ENCODE data around the gene ULK3.

ULK3 gene

DNA sequence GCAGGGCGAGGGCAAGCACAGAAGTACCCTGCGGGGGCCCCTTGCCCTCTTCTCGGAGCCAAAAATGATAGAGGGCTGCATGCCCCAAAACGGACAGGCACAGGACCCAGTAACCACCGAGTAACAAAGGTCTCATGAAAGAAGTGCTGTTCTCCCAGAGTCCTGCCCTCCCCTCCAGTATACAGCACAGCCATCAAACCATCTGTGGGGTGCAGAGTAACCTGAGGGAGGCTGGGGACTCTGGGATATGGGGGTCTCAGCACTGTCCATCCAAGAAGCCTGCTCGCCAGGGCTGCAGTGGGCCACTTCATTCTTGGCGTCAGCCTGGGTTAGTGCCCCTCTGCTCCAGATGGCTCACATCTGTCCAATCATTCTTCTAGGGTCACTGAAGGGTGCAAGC lies 6.1 kb downstream of the ULK3 start:
- no peak overlapping the region for H3K4me3 ChIP-seq (ENCODE audit: low read depth, low read length)
- TF ChIP-seq, protein P1, sequence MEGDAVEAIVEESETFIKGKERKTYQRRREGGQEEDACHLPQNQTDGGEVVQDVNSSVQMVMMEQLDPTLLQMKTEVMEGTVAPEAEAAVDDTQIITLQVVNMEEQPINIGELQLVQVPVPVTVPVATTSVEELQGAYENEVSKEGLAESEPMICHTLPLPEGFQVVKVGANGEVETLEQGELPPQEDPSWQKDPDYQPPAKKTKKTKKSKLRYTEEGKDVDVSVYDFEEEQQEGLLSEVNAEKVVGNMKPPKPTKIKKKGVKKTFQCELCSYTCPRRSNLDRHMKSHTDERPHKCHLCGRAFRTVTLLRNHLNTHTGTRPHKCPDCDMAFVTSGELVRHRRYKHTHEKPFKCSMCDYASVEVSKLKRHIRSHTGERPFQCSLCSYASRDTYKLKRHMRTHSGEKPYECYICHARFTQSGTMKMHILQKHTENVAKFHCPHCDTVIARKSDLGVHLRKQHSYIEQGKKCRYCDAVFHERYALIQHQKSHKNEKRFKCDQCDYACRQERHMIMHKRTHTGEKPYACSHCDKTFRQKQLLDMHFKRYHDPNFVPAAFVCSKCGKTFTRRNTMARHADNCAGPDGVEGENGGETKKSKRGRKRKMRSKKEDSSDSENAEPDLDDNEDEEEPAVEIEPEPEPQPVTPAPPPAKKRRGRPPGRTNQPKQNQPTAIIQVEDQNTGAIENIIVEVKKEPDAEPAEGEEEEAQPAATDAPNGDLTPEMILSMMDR (IDR thresholded peaks at IDR 0.05; ENCODE audit: insufficient read depth, low read depth, low read length, missing control alignments), result no peak
- DNase-seq (ENCODE audit: low read depth), result no peak

DNA sequence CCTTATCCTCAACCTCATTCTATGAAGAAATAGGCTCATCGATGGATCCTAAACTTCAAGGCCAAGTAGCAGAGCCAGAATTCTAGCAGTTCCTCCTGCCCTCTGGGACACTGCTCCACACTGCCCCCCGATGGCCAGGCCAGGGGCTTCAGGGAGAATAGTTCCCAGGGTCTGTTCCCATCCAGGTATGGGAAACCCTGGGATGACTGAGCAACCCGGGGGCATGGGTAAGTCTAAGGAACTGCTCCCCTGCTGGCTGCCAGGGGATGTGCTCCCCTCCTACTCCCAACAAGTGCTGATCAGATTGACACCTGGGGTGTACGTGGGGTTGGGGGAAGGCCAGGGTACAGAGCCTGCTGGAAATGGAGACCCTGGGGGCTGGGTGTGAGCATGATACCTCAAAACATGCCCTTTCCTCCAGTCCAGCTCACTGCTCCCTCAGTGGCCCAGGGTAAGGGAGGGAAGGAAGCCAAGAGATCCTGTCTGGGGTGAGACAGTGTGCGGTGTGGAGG lies 7.6 kb downstream of the ULK3 start:
- TF ChIP-seq, protein P1 (IDR thresholded peaks at IDR 0.05; ENCODE audit: insufficient read depth, low read depth, low read length, missing control alignments), result peak; percentile 78
- DNase-seq (ENCODE audit: low read depth), result peak; percentile 49
- H3K4me3 ChIP-seq (ENCODE audit: low read depth, low read length), result no peak overlapping the region

DNA sequence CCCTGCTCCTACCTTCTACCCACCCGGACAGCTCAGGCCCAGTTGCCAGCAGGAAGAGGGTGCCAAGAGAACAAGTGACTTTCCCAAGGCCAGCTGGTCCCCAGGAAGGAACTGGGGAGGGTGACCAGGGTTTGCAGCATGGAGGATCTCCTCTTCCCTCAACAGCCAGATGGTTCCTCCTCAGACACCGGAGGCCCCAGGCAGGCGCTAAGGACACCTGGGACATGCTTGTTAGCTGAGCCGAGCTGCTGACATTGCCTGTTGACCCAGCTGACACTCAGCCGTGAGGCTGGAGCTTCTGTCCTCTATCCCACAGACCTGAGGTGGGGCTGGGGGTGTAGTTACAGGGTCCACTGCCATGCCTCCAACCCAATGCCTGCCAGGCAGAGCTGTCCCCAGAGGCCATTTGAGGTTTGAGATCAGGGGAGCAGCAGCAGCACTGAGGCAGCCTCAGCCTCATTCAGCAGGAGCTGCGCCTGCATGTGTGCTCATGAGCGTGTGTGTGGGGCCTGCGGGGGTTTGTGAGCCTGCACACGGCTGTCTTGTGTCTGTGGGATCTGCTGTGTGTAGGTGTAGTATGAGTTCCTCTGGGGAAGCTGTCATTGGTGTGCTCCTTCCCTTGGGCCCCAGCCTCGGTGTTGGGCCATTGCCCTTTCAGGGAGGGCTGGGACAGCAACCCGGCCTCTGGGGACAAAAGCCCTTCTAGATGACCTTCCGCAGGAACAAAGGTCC lies 9.4 kb downstream of the ULK3 start:
- DNase-seq (ENCODE audit: low read depth), result no peak
- TF ChIP-seq, protein P1 (IDR thresholded peaks at IDR 0.05; ENCODE audit: insufficient read depth, low read depth, low read length, missing control alignments), result no peak
- no peak overlapping the region for H3K4me3 ChIP-seq (ENCODE audit: low read depth, low read length)

DNA sequence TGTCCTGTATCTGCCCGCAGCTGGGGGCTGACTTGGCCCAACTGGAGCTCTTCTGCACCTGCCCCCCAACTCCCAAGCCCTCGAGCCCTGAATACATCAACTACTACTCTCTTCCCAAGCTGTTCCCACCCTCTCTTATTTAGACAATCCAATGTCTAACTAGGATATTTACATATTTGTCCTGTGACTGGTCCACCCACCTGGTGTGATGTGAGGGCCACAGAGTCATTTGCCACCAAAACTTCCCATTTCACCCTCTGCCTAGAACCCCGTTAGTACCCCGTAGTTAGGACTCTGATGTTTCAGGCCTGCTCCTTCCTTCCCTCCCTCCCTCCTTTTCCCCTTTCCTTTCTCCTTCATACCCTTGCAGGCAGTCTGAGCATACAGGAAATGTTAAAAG lies 10.1 kb downstream of the ULK3 start:
- no peak for DNase-seq (ENCODE audit: low read depth)
- no peak overlapping the region for H3K4me3 ChIP-seq (ENCODE audit: low read depth, low read length)
- TF ChIP-seq, protein P1 (IDR thresholded peaks at IDR 0.05; ENCODE audit: insufficient read depth, low read depth, low read length, missing control alignments), result no peak

DNA sequence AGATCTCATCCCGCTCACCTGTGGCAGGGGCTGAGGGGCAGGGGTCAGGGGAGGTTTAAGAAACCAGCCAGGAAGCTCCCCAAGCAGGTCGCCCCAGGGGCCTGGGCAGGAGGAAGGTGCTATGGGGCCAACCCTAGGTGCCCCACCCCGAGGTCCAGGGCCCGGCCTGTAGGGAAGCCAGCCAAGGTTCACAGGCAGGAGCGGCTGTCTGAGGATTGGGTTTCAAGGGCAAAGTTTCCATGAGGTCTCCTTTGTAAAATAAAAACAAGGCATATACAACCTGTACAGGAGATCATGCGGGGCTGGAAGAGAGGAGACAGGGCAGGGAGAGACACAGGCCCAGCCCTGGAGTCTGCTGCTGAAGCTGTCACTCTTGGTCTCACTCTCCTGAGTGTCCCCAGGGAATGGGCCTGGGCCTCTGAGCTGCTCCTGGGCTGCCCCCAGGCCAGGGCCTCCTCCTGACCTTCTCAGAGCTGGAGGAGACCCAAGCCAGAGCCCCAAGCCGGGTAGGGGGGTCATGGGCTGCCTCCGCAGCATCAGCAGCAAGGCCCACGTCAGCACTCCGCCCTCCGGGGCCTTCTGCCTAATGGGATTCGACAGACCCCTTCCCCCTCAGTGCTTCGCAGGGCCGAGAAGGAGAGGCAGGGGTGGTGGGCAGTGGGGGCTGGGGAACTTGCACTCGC lies 11.0 kb downstream of the ULK3 start:
- TF ChIP-seq, protein P1 (IDR thresholded peaks at IDR 0.05; ENCODE audit: insufficient read depth, low read depth, low read length, missing control alignments), result no peak
- no peak overlapping the region for H3K4me3 ChIP-seq (ENCODE audit: low read depth, low read length)
- no peak for DNase-seq (ENCODE audit: low read depth)

DNA sequence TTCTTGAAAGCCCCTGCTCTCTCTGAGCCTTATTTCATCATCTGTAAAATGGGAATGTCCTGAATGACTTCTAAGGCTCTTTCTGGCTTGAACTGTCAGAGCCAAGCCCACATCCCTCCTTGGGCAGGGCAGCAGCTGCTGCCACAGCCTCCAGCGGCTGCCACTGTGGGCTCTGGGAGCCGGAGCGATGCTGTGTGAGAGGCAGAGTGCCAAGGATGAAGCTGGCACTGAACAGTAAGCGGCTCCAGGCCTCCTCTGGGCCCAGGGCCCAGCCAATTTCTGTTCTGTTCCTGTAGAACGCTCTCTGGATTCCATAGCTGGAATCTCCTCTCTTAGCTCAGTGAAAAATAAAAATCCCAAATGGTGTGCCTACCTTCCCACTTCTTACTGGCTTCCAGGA lies 12.1 kb downstream of the ULK3 start:
- no peak overlapping the region for H3K4me3 ChIP-seq (ENCODE audit: low read depth, low read length)
- TF ChIP-seq, protein P1 (IDR thresholded peaks at IDR 0.05; ENCODE audit: insufficient read depth, low read depth, low read length, missing control alignments), result no peak
- DNase-seq (ENCODE audit: low read depth), result no peak
